ENCODE results near the gene ERBB2. TPM values are rescaled to one million over a fixed set of nuclear protein-coding genes. Genes with fewer than 3 reads are reported as not detected.

ERBB2 gene
- total RNA-seq, 1 donor from 2014 or later: 49.0 TPM

DNA sequence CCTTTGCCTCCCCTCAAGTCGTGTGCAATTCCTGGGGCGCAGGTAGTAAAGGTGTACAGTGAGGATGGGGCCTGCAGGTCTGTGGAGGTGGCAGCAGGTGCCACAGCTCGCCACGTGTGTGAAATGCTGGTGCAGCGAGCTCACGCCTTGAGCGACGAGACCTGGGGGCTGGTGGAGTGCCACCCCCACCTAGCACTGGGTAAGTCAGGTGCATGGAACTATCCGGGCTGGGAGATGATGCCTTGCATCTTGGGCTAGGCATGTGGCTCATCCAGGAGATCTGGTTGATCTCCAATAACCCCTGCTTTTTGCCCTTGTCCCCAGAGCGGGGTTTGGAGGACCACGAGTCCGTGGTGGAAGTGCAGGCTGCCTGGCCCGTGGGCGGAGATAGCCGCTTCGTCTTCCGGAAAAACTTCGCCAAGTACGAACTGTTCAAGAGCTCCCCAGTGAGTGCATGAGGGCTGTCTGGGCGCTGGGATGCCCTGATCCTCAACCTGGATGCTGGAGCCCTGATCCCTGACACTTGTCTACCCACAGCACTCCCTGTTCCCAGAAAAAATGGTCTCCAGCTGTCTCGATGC, 43.1 kb downstream of the ERBB2 start:
- TF ChIP-seq, protein P1, sequence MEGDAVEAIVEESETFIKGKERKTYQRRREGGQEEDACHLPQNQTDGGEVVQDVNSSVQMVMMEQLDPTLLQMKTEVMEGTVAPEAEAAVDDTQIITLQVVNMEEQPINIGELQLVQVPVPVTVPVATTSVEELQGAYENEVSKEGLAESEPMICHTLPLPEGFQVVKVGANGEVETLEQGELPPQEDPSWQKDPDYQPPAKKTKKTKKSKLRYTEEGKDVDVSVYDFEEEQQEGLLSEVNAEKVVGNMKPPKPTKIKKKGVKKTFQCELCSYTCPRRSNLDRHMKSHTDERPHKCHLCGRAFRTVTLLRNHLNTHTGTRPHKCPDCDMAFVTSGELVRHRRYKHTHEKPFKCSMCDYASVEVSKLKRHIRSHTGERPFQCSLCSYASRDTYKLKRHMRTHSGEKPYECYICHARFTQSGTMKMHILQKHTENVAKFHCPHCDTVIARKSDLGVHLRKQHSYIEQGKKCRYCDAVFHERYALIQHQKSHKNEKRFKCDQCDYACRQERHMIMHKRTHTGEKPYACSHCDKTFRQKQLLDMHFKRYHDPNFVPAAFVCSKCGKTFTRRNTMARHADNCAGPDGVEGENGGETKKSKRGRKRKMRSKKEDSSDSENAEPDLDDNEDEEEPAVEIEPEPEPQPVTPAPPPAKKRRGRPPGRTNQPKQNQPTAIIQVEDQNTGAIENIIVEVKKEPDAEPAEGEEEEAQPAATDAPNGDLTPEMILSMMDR (IDR thresholded peaks at IDR 0.05; ENCODE audit: unreplicated experiment): no peak
- no peaks in the 10 kb centered on the region for H3K9me3 Mint-ChIP-seq (ENCODE audit: unreplicated experiment)
- H3K4me3 Mint-ChIP-seq (ENCODE audit: unreplicated experiment): no peak overlapping the region
- DNase-seq (ENCODE audit: low spot score): no peak
- H3K36me3 Mint-ChIP-seq (ENCODE audit: low read depth, unreplicated experiment): no peaks in the 10 kb centered on the region
- peaks cover 18% of the 10 kb centered on the region for H3K4me1 Mint-ChIP-seq (ENCODE audit: unreplicated experiment)
- H3K27me3 Mint-ChIP-seq (ENCODE audit: unreplicated experiment): peaks cover 12% of the 10 kb centered on the region
- H3K27ac Mint-ChIP-seq (ENCODE audit: unreplicated experiment): no peak overlapping the region

DNA sequence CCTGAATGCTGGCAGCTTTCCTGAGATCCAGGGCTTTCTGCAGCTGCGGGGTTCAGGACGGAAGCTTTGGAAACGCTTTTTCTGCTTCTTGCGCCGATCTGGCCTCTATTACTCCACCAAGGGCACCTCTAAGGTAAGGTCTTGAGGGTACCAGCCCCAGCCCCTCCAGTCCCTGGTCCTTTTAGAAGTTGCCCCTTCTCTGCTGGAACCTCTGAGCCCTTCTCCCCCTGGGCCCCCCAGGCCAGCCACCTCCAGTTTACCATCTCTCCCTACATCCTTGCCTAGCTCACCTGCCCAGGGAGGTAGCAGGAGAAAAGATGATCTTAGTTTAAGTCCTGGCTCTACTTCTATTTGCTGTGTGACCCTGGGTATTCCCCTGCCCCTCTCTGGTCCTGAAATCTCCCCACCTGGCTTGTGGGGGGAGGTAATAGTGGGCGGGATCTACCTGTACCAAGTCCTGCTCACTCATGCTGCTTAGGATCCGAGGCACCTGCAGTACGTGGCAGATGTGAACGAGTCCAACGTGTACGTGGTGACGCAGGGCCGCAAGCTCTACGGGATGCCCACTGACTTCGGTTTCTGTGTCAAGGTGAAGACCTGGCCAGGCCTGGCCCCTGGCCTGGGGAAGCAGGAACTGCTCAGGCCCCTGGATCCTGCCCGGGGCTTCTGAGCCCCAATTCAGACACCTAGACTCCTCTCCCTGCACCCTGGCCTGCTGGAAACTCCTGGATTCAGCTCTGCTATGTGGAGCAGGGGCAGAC, 44.4 kb downstream of the ERBB2 start:
- H3K4me3 Mint-ChIP-seq (ENCODE audit: unreplicated experiment): no peak overlapping the region
- peaks cover 8% of the 10 kb centered on the region for H3K27me3 Mint-ChIP-seq (ENCODE audit: unreplicated experiment)
- no peaks in the 10 kb centered on the region for H3K9me3 Mint-ChIP-seq (ENCODE audit: unreplicated experiment)
- DNase-seq (ENCODE audit: low spot score): no peak
- H3K27ac Mint-ChIP-seq (ENCODE audit: unreplicated experiment): no peak overlapping the region
- TF ChIP-seq, protein P1 (IDR thresholded peaks at IDR 0.05; ENCODE audit: unreplicated experiment): no peak
- H3K36me3 Mint-ChIP-seq (ENCODE audit: low read depth, unreplicated experiment): no peaks in the 10 kb centered on the region
- H3K4me1 Mint-ChIP-seq (ENCODE audit: unreplicated experiment): peaks cover 13% of the 10 kb centered on the region

DNA sequence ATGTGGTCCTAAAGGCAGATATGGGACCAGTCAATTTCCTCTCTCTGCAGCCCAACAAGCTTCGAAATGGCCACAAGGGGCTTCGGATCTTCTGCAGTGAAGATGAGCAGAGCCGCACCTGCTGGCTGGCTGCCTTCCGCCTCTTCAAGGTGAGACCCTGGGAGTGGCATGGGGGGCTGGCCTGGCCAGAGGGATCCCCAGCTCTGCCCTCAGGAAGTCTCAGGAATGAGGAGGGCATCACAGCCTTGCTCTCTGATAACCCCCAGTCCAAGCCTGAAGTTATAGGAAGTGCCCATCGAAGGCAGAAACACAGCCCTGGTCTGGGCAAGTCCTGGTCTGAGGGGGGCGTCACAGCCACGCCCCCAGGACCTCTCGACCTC, 45.0 kb downstream of the ERBB2 start:
- DNase-seq (ENCODE audit: low spot score): no peak
- Mint-ChIP-seq H3K27ac (ENCODE audit: unreplicated experiment) (no peak overlapping the region), H3K4me3 (ENCODE audit: unreplicated experiment) (no peak overlapping the region), H3K9me3 (ENCODE audit: unreplicated experiment) (no peaks in the 10 kb centered on the region), H3K36me3 (ENCODE audit: low read depth, unreplicated experiment) (no peaks in the 10 kb centered on the region), H3K4me1 (ENCODE audit: unreplicated experiment) (peaks cover 11% of the 10 kb centered on the region), H3K27me3 (ENCODE audit: unreplicated experiment) (peaks cover 6% of the 10 kb centered on the region)
- TF ChIP-seq, protein P1 (IDR thresholded peaks at IDR 0.05; ENCODE audit: unreplicated experiment): no peak

DNA sequence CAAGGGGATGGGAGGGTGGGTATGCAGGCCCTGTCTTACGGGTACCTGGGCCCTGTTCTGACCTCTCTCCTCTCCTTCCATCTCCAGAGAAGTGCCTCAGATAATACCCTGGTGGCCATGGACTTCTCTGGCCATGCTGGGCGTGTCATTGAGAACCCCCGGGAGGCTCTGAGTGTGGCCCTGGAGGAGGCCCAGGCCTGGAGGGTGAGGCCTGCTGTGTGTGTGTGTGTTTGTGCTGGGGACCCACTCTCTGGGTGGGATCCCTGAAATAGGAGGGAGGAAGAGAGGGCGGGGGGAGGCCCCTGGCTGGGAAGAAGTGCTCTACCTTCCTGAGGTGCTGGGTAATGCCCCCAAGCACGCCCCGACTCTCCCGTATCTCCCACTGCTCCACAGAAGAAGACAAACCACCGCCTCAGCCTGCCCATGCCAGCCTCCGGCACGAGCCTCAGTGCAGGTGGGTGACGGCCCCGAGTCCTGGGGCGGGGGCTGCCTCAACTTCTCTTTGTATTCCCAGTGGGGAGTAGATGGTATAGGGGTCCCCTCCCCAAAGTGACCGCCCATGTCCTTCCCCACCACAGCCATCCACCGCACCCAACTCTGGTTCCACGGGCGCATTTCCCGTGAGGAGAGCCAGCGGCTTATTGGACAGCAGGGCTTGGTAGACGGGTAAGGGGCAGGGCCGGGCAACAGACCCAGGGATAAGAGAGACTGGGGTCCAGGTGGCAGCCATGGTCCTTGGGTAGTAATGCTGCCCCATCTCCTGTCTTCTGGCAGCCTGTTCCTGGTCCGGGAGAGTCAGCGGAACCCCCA, 45.7 kb downstream of the ERBB2 start:
- H3K36me3 Mint-ChIP-seq (ENCODE audit: low read depth, unreplicated experiment): no peaks in the 10 kb centered on the region
- no peaks in the 10 kb centered on the region for H3K9me3 Mint-ChIP-seq (ENCODE audit: unreplicated experiment)
- no peak overlapping the region for H3K27ac Mint-ChIP-seq (ENCODE audit: unreplicated experiment)
- H3K4me1 Mint-ChIP-seq (ENCODE audit: unreplicated experiment): peaks cover 4% of the 10 kb centered on the region
- TF ChIP-seq, protein P1 (IDR thresholded peaks at IDR 0.05; ENCODE audit: unreplicated experiment): no peak
- H3K4me3 Mint-ChIP-seq (ENCODE audit: unreplicated experiment): no peak overlapping the region
- DNase-seq (ENCODE audit: low spot score): no peak
- peaks cover 2% of the 10 kb centered on the region for H3K27me3 Mint-ChIP-seq (ENCODE audit: unreplicated experiment)

DNA sequence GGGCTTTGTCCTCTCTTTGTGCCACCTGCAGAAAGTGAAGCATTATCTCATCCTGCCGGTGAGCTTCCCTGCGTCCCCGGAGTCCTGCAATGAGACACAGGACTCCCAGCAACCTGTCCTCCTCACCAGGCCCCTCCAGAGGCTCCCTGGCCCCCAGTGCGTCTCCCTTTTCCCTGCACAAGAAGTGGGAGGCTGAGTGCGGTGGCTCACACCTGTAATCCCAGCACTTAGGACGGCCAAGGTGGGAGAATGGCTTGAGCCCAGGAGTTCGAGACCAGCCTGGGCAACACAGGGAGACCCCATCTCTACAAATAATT, 46.2 kb downstream of the ERBB2 start:
- TF ChIP-seq, protein P1 (IDR thresholded peaks at IDR 0.05; ENCODE audit: unreplicated experiment): no peak
- Mint-ChIP-seq H3K4me3 (ENCODE audit: unreplicated experiment) (no peak overlapping the region), H3K27me3 (ENCODE audit: unreplicated experiment) (peaks cover 2% of the 10 kb centered on the region), H3K4me1 (ENCODE audit: unreplicated experiment) (no peaks in the 10 kb centered on the region), H3K36me3 (ENCODE audit: low read depth, unreplicated experiment) (no peaks in the 10 kb centered on the region), H3K27ac (ENCODE audit: unreplicated experiment) (no peak overlapping the region), H3K9me3 (ENCODE audit: unreplicated experiment) (no peaks in the 10 kb centered on the region)
- no peak for DNase-seq (ENCODE audit: low spot score)

All from endothelial cell (in vitro differentiated cells).